Measurements from ENCODE around the gene GRID1.

The GRID1 gene

GRCh38 chr10:86366033-86366901 is at the start of gene GRID1:
Gene GRID1, minus strand, starts transcription at chr10:86366795.
- Histone ChIP-seq H3K27ac (peak within 1 kb of the TSS in 2 of 21 experiments; percentile 2 to 22), H3K4me3 (peak within 1 kb of the TSS; percentile 27 to 54 (median 40))

DNA sequence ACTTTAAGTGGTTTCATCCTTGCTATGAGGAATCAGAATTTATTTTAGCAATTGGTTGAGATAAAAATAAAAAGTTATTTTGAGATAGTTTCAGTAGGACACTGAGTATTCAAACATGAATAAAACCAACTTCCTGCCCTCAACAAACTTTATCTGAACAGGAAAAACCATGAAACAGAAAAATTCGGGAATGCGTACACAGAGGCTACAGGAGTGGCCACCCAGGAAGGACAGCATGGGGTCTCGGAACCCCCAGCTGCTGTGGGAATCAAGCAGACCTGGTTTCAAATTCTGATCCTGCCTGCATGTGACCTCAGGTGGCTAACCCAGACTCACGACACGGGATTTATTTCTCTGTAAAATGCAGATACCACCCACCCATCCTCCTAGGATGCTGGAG is 49.0 kb upstream of the GRID1 start:
- H3K27ac ChIP-seq, result no peak overlapping the region
- no peak overlapping the region for H3K4me3 ChIP-seq

- no peak overlapping the region for H3K27ac ChIP-seq
- H3K4me3 ChIP-seq, result no peak overlapping the region
These were observed 48.5 kb upstream of the GRID1 start for GRCh38 chr10:86415116-86415515.

DNA sequence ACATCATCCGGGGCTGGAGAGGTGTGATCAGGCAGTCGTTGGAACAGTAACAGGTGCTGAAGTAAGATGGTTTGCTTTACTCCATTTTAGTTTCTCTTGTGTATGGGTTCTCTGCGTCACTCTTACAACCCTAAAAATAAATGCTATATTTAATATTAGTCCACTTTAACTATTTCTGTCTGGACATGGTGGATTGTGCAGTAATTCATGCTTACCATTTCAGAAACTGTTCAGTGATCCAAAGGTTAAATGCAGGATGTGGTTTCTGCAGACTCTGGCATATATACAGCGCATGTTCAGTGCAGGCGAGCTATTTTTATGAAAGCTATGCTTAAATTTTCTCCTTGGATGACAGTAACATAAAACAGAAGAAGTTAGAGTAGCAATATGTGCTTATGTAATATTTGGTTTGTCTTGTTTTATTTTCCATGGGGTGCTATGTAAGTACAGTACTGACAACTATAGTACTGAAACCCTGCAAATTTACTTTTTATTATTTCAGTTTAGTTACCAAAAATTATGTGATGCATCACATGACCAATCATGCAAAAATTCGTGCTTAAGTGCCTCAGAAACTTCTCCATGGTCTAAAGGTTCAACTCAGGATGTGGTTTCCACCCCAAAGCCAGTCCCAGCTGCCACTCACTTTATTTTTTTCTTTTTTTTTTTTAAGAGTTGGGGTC is 46.6 kb upstream of the GRID1 start:
- Histone ChIP-seq H3K27ac (peak overlapping the region in 7 of 21 experiments; percentile 50 to 83 (median 71)), H3K4me3 (no peak overlapping the region)

DNA sequence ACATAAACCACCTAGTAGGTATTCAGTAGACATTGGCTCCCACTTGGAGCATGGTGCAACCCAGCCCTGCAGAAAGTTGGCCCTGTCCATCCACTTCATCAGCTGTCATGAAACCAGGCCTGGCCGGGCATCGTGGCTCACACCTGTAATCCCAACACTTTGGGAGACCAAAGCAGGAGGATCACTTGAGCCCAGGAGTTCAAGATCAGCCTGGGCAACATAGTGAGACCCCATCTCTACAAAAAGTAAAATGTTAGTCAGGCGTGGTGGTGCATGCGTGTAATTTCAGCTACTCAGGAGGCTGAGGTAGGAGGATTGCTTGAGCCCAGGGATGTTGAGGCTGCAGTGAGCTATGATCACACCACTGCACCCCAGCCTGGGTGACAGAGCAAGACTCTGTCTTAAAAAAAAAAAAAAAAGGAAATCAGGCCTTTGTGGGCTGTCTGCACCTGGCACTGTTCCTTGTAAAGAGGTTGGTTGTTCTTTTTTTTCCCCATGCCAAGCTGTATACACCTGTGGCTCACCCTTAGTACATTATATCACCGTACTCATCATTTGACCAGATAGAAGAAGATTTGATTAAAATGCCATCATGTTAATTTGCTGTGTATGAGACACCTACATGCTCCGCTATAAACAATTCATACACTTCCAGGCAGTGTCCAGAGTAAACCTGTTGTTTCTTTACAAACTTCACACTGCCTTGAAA is 45.4 kb upstream of the GRID1 start:
- H3K4me3 ChIP-seq, result no peak overlapping the region
- peak overlapping the region in 14 of 21 experiments; percentile 24 to 83 (median 54) for H3K27ac ChIP-seq

DNA sequence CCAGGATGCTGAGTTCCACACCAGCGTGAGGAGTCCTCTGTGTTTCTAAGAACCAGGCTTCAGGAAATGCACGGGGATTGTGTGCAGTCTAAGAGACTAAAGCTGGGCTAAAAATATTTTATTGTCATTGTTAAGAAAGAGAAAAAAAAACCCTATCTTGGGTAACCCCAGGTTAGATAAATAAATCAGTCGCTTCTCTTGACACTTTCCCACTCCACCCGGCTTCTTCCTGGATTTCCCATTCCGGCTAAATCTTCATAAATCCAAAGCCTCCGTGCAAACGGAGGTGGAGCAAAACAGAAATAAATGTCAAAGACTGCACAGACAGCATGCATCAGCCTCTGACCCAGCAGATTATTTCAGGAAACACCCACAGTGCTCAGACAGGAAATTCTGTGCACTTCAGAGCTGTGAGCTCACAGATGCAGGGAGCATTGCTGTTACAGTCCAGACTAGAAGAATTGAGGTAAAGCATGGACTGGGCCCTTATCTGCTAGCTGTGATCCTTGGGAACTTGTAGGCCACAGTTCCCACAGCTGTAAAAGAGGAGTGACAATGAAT is 44.8 kb upstream of the GRID1 start:
- H3K4me3 ChIP-seq, result no peak overlapping the region
- H3K27ac ChIP-seq, result peak overlapping the region in 13 of 21 experiments; percentile 24 to 83 (median 50)

GRCh38 chr10:86410542-86411124 is 44.0 kb upstream of the GRID1 start:
- Histone ChIP-seq H3K4me3 (no peak overlapping the region), H3K27ac (peak overlapping the region in 10 of 21 experiments; percentile 22 to 83 (median 68))

DNA sequence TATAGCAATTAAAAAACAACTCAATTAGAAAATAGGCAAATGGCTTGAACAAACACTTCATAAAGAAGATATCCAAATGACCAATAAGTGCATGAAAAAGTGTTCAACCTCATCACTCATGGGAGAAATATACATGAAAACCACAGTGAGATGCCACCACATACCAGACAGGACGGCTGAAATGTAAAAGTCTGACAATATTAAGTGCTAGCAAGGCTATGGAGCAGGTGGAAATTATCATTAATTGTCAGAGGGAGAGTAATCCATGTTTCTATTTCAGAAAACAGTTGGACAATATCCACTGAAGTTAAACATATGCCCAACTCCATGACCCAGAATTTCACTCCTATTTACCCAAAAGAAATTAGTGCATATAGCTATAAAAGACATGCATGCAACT is 42.6 kb upstream of the GRID1 start:
- no peak overlapping the region for H3K27ac ChIP-seq

GRCh38 chr10:86403183-86403797 is 36.7 kb upstream of the GRID1 start:
- Histone ChIP-seq H3K4me3 (no peak overlapping the region), H3K27ac (no peak overlapping the region)

More for the DNA sequence above, 42.6 kb upstream of the GRID1 start:
- no peak overlapping the region for H3K4me3 ChIP-seq

GRCh38 chr10:86402283-86402941 is 35.8 kb upstream of the GRID1 start:
- no peak overlapping the region for H3K4me3 ChIP-seq

DNA sequence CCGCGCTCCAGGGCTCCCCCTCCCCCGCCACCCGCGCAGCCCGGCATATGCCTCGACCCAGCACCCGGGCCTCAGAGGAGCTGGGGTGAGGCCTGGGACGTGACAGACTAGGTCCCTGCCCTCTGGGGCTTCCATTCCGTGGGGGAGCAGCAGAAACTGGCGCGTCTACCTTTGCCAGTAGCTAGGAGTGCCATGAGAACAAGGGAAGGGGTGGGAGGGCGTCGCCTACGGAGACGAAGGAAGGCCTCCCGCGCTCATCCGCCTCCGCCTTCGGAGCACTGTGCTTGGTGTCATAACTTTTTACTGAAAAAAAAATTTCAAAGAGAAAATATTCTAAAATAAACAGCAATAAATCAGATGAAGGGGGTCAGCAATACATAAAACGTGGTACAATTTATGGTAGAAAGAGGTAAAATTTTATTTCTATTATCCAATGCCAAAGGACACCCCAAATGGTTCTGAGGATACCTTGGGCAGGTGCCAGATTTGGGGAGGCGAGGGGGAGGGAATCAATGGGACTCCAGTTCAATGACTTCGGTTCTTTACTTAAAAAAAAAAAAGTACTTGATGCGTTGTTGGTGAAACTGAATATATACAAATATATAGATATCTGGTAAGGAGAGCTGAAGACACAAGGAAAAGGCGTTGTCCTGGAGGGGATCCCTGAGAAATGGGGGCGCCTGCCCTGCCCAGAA is 35.1 kb upstream of the GRID1 start:
- peak overlapping the region; percentile 37 to 66 (median 62) for H3K4me3 ChIP-seq
- peak overlapping the region in 19 of 21 experiments; percentile 41 to 93 (median 84) for H3K27ac ChIP-seq

More at GRCh38 chr10:86402283-86402941, 35.8 kb upstream of the GRID1 start:
- peak overlapping the region in 2 of 21 experiments; percentile 12 to 16 for H3K27ac ChIP-seq

- Histone ChIP-seq H3K27ac (peak overlapping the region in 20 of 21 experiments; percentile 41 to 93 (median 84)), H3K4me3 (peak overlapping the region; percentile 37 to 66 (median 62))
These were observed 34.4 kb upstream of the GRID1 start for GRCh38 chr10:86400705-86401587.

GRCh38 chr10:86399879-86400704 is 33.5 kb upstream of the GRID1 start:
- H3K4me3 ChIP-seq, result peak overlapping the region; percentile 37 to 66 (median 62)

GRCh38 chr10:86399514-86399878 is 32.9 kb upstream of the GRID1 start:
- peak overlapping the region in 19 of 21 experiments; percentile 41 to 93 (median 84) for H3K27ac ChIP-seq

More at GRCh38 chr10:86399879-86400704, 33.5 kb upstream of the GRID1 start:
- peak overlapping the region; percentile 41 to 93 (median 84) for H3K27ac ChIP-seq

DNA sequence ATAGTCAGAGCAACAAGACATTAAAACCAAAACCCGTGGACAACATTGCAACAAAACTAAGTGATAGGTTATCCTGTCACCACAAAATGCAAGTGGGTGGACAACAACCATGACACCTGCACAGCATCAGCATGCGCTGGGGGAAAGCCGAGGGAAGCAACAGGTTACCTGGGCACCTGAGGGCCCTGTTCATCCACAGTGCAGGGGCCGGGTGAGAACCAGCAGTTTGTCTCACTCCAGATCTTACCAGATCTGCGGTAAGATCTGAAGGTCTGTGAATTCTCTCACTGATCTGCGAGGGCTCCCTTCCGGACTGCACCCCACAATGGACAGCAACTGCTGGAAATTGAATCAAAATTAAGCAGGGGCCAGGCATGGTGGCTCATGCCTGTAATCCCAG is 30.5 kb upstream of the GRID1 start:
- H3K27ac ChIP-seq, result no peak overlapping the region
- no peak overlapping the region for H3K4me3 ChIP-seq

More at GRCh38 chr10:86399514-86399878, 32.9 kb upstream of the GRID1 start:
- H3K4me3 ChIP-seq, result peak overlapping the region in 6 of 7 experiments; percentile 60 to 66 (median 62)
